SK-N-SH (cell line): ENCODE results near the gene GALNT17.

Experiments
- CTCF ChIP-seq: fragments of 200-600 bp; sonication (generic); IDR thresholded peaks from 2 replicates; pipeline ENCODE4 v1.6.1; 2017; ENCODE audit warnings: antibody characterized with exemption, mild to moderate bottlenecking, moderate library complexity
- EP300 ChIP-seq, 2 experiments: IDR thresholded peaks; 2 replicates each; pipeline versions ENCODE4 v1.4.0 to v1.6.1; 2012; ENCODE audit warnings: borderline replicate concordance in 1 of 2, low read depth in 1 of 2, low read length in 1 of 2
- EZH2phosphoT487 ChIP-seq: fragments of 200-600 bp; sonication (generic); IDR thresholded peaks from 2 replicates; pipeline ENCODE4 v1.6.1; 2017; ENCODE audit warnings: low read depth, mixed run types, mild to moderate bottlenecking, antibody characterized with exemption, moderate library complexity, borderline replicate concordance
- FOSL2 ChIP-seq: IDR thresholded peaks from 2 replicates; pipeline ENCODE4 v1.4.0; 2012; ENCODE audit warnings: low read depth, mild to moderate bottlenecking, moderate library complexity, borderline replicate concordance
- FOXJ3 ChIP-seq: sonication (generic); formaldehyde crosslinking; IDR thresholded peaks from 2 replicates; pipeline ENCODE4 v1.5.1; 2020; ENCODE audit warnings: mild to moderate bottlenecking, missing genetic modification reagents
- GATA2 ChIP-seq: sonication (generic); formaldehyde crosslinking; IDR thresholded peaks from 2 replicates; pipeline ENCODE4 v1.5.0; 2020; ENCODE audit warnings: mild to moderate bottlenecking, missing genetic modification reagents
- JUND ChIP-seq: IDR thresholded peaks from 2 replicates; pipeline ENCODE4 v1.4.0; 2012
- MXI1 ChIP-seq: IDR thresholded peaks from 2 replicates; pipeline ENCODE4 v1.6.1; 2012; ENCODE audit warnings: mild to moderate bottlenecking, low read depth, low read length, improper control_type of control experiment
- PBX3 ChIP-seq: IDR thresholded peaks from 2 replicates; pipeline ENCODE4; 2012
- POLR2AphosphoS5 ChIP-seq: IDR thresholded peaks from 2 replicates; pipeline ENCODE4 v1.6.1; 2012; ENCODE audit warnings: low read depth, low read length
- SIN3A ChIP-seq: IDR thresholded peaks from 2 replicates; pipeline ENCODE4 v1.6.1; 2012; ENCODE audit warnings: low read depth, mild to moderate bottlenecking, low read length, moderate library complexity, borderline replicate concordance
- USF2 ChIP-seq: fragments of 150-350 bp; IDR thresholded peaks from 2 replicates; pipeline ENCODE4 v1.6.1; 2017; ENCODE audit warnings: antibody characterized with exemption, low read length, low read depth, borderline replicate concordance

- TF ChIP-seq CTCF = no peak
- no peak for TF ChIP-seq JUND
- no peak for TF ChIP-seq POLR2AphosphoS5
- no peak for TF ChIP-seq SIN3A
- TF ChIP-seq USF2 = no peak
- TF ChIP-seq PBX3 = no peak
- TF ChIP-seq EZH2phosphoT487 = no peak
- no peak for TF ChIP-seq FOXJ3 (CRISPR knock-in tag)
- TF ChIP-seq GATA2 (CRISPR knock-in tag) = no peak
- no peak for TF ChIP-seq MXI1
- no peak for TF ChIP-seq FOSL2
- no peak for TF ChIP-seq EP300 (IDR thresholded peaks at IDR 0.05; ENCODE audit: borderline replicate concordance in 1 of 2, low read depth in 1 of 2, low read length in 1 of 2)
These were observed 452.3 kb downstream of the GALNT17 start for GRCh38 chr7:71584256-71584655.
